Fibroblast of villous mesenchyme (primary cell): ENCODE data around the gene MRPL44. TPM values are rescaled to one million over a fixed set of nuclear protein-coding genes. Genes with fewer than 3 reads are reported as not detected.
"Not testable (repeated sequence)": the region's sequence is repeated elsewhere in the genome, so short reads cannot be mapped to it uniquely, and the experiment has no call there.

ENCODE experiments used
- DNase-seq: peaks from one replicate; pipeline ENCODE4 v3.0.0-alpha.2; 2010; ENCODE audit warnings: low read depth
- H3K4me3 ChIP-seq: 2 replicates; pipeline ENCODE4 v1.5.1; 2011; ENCODE audit warnings: low read depth, mild to moderate bottlenecking, low read length
- CTCF ChIP-seq: IDR thresholded peaks from 2 replicates; pipeline ENCODE4 v1.5.1; 2012; ENCODE audit warnings: low read depth, mild to moderate bottlenecking, low read length; ENCODE audit not compliant: insufficient read depth
- total RNA-seq: library from RNA; depleted of rRNA; stranded (reverse); fragments of >200 nt; gene quantifications from 2 replicates; pipeline ENCODE4 v1.2.3, GENCODE V29; 2012

Gene MRPL44
- total RNA-seq, 1 donor = 32.0 TPM

- no peak overlapping the region for H3K4me3 ChIP-seq
- DNase-seq = no peak
- TF ChIP-seq CTCF = no peak
Observed at GRCh38 chr2:223937535-223937934, 19.7 kb upstream of the MRPL44 start.

GRCh38 chr2:223939438-223939837 is 17.8 kb upstream of the MRPL44 start:
- not testable (repeated sequence) for DNase-seq

GRCh38 chr2:223941579-223942277 is 15.5 kb upstream of the MRPL44 start:
- peak; percentile 52 for DNase-seq
- no peak for TF ChIP-seq CTCF
- H3K4me3 ChIP-seq = no peak overlapping the region

More at GRCh38 chr2:223939438-223939837, 17.8 kb upstream of the MRPL44 start:
- H3K4me3 ChIP-seq = not testable (repeated sequence)

GRCh38 chr2:223943135-223943534 is 14.1 kb upstream of the MRPL44 start:
- H3K4me3 ChIP-seq = peak overlapping the region; percentile 95
- no peak for DNase-seq
- no peak for TF ChIP-seq CTCF

- peak overlapping the region; percentile 95 for H3K4me3 ChIP-seq
- peak; percentile 59 for DNase-seq
- no peak for TF ChIP-seq CTCF
Observed at GRCh38 chr2:223943561-223944008, 13.7 kb upstream of the MRPL44 start.

- peak overlapping the region; percentile 95 for H3K4me3 ChIP-seq
- no peak for TF ChIP-seq CTCF
- DNase-seq = peak; percentile 32
Observed at GRCh38 chr2:223944166-223944702, 13.0 kb upstream of the MRPL44 start.

- peak within 1 kb of the TSS; percentile 95 for H3K4me3 ChIP-seq
- DNase-seq = peak; percentile 89
- no peak for TF ChIP-seq CTCF
Observed at GRCh38 chr2:223944703-223945531, 12.3 kb upstream of the MRPL44 start, which contains the start of gene WDFY1. TSS of gene WDFY1 (minus strand) at chr2:223945335. CDS start at chr2:223945284, 51 bp downstream.
